IPS-15b (cell line): ENCODE results near the gene VILL.
"Not testable (repeated sequence)": the region's sequence is repeated elsewhere in the genome, so short reads cannot be mapped to it uniquely, and the experiment has no call there.

Experiments used
- H3K27me3 ChIP-seq: one replicate; pipeline ENCODE4 v1.6.1; 2013; ENCODE audit warnings: low read length; ENCODE audit not compliant: control insufficient read depth, insufficient read depth
- H3K36me3 ChIP-seq: one replicate; pipeline ENCODE4 v1.6.1; 2013; ENCODE audit warnings: low read length; ENCODE audit not compliant: control insufficient read depth, insufficient read depth
- H3K4me1 ChIP-seq: one replicate; pipeline ENCODE4 v1.6.1; 2013; ENCODE audit warnings: mild to moderate bottlenecking, low read length; ENCODE audit not compliant: control insufficient read depth, insufficient read depth
- H3K4me3 ChIP-seq: one replicate; pipeline ENCODE4 v1.5.1; 2013; ENCODE audit warnings: low read depth, low read length
- H3K9ac ChIP-seq: one replicate; pipeline ENCODE4 v1.6.1; 2013; ENCODE audit warnings: low read depth, mild to moderate bottlenecking, low read length
- H3K9me3 ChIP-seq: one replicate; pipeline ENCODE4 v1.6.1; 2013; ENCODE audit warnings: mild to moderate bottlenecking, low read length; ENCODE audit not compliant: control insufficient read depth, insufficient read depth

VILL gene

GRCh38 chr3:38039101-38039898 is 48.7 kb downstream of the VILL start, which contains the start of gene DLEC1:
Gene DLEC1, plus strand, starts transcription at chr3:38039208. Its CDS starts 18 bp downstream, at chr3:38039226.
- Histone ChIP-seq H3K36me3 (no peaks in the 10 kb centered on the region), H3K27me3 (peaks cover 26% of the 10 kb centered on the region), H3K4me3 (peak within 1 kb of the TSS; percentile 75), H3K9ac (no peak within 1 kb of the TSS), H3K9me3 (no peaks in the 10 kb centered on the region), H3K4me1 (peaks cover 7% of the 10 kb centered on the region)

- H3K4me3 ChIP-seq: peak overlapping the region; percentile 75
These were observed 49.3 kb downstream of the VILL start for GRCh38 chr3:38039899-38040261.

GRCh38 chr3:38040401-38040800 is 49.8 kb downstream of the VILL start:
- Histone ChIP-seq H3K4me3 (no peak overlapping the region), H3K36me3 (no peaks in the 10 kb centered on the region), H3K9me3 (no peaks in the 10 kb centered on the region), H3K4me1 (peaks cover 7% of the 10 kb centered on the region), H3K27me3 (peaks cover 26% of the 10 kb centered on the region), H3K9ac (no peak overlapping the region)

More at GRCh38 chr3:38039899-38040261, 49.3 kb downstream of the VILL start:
- no peaks in the 10 kb centered on the region for H3K9me3 ChIP-seq
- peaks cover 7% of the 10 kb centered on the region for H3K4me1 ChIP-seq
- H3K36me3 ChIP-seq: no peaks in the 10 kb centered on the region
- no peak overlapping the region for H3K9ac ChIP-seq
- peaks cover 26% of the 10 kb centered on the region for H3K27me3 ChIP-seq

- H3K36me3 ChIP-seq: no peaks in the 10 kb centered on the region
- no peak overlapping the region for H3K9ac ChIP-seq
- H3K9me3 ChIP-seq: no peaks in the 10 kb centered on the region
- H3K4me3 ChIP-seq: no peak overlapping the region
- peaks cover 4% of the 10 kb centered on the region for H3K4me1 ChIP-seq
- H3K27me3 ChIP-seq: peaks cover 22% of the 10 kb centered on the region
These were observed 52.9 kb downstream of the VILL start for GRCh38 chr3:38043486-38043885.

DNA sequence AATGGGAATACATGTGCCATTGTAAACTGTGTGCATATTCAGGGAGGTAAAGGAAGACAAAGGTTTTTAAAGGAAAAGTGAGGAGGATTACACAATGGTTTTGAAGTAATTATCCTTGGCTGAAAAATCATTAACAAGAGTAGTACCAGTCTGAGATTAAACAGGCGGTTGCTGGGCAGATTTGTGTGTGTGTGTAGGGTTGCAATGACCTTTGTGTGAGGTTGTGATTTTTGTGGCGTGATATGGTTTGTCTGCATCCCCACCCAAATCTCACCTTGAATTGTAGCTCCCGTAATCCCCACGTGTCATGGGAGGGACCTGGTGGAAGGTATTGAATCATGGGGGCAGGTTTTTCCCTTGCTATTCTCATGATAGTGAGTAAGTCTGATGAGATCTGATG is 55.4 kb downstream of the VILL start:
- no peak overlapping the region for H3K4me3 ChIP-seq
- H3K9ac ChIP-seq: no peak overlapping the region
- no peaks in the 10 kb centered on the region for H3K4me1 ChIP-seq
- no peaks in the 10 kb centered on the region for H3K36me3 ChIP-seq
- no peaks in the 10 kb centered on the region for H3K27me3 ChIP-seq
- no peaks in the 10 kb centered on the region for H3K9me3 ChIP-seq

GRCh38 chr3:38046821-38047220 is 56.2 kb downstream of the VILL start:
- Histone ChIP-seq H3K4me1 (no peaks in the 10 kb centered on the region), H3K4me3 (no peak overlapping the region), H3K9me3 (no peaks in the 10 kb centered on the region), H3K27me3 (no peaks in the 10 kb centered on the region), H3K36me3 (no peaks in the 10 kb centered on the region), H3K9ac (no peak overlapping the region)

- Histone ChIP-seq H3K4me3 (no peak overlapping the region), H3K4me1 (no peaks in the 10 kb centered on the region), H3K9me3 (peaks cover 4% of the 10 kb centered on the region), H3K27me3 (no peaks in the 10 kb centered on the region), H3K9ac (no peak overlapping the region), H3K36me3 (no peaks in the 10 kb centered on the region)
These were observed 57.3 kb downstream of the VILL start for GRCh38 chr3:38047896-38048295.

DNA sequence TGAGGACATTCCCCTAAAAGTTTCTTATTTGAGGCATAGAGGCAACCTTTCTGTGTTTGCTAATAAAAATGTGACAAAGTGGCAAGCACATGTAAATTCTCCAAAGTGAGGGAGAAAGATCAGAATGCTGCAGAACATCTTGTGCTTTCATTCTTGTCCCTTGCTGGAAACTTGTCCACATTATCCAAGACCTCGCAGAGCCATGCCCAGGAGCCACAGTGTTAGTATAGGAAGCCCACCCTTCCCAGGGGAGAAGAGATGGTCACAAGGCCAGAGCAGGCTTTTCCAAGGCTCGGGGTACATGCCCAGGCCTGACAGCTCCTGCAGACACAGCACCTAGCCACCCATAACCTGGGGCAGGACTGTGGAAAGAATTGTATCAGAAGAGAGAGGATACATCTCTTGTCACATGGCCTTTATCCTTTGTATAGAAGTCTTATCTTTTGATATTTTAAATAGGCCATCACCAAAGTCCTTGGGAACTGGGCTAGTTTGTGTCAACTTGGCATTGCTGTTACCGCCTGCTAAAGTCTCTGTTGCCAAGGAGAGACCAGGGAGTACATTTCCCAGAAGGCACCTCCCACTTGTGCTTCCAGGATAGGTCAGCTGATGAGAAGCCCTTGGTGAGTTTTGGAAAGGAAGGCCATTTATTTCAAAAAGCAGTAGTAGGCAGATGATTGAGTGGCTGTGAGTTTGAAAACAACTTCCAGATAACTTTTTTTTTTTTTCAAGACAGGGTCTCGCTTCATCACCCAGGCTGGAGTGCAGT is 59.0 kb downstream of the VILL start:
- Histone ChIP-seq H3K9ac (peak overlapping the region; percentile 37), H3K4me1 (no peaks in the 10 kb centered on the region), H3K36me3 (no peaks in the 10 kb centered on the region), H3K27me3 (no peaks in the 10 kb centered on the region), H3K4me3 (no peak overlapping the region), H3K9me3 (peaks cover 4% of the 10 kb centered on the region)

GRCh38 chr3:38051131-38051530 is 60.5 kb downstream of the VILL start:
- H3K9ac ChIP-seq: no peak overlapping the region
- H3K4me3 ChIP-seq: no peak overlapping the region
- H3K4me1 ChIP-seq: no peaks in the 10 kb centered on the region
- H3K36me3 ChIP-seq: no peaks in the 10 kb centered on the region
- H3K27me3 ChIP-seq: no peaks in the 10 kb centered on the region
- H3K9me3 ChIP-seq: peaks cover 4% of the 10 kb centered on the region

DNA sequence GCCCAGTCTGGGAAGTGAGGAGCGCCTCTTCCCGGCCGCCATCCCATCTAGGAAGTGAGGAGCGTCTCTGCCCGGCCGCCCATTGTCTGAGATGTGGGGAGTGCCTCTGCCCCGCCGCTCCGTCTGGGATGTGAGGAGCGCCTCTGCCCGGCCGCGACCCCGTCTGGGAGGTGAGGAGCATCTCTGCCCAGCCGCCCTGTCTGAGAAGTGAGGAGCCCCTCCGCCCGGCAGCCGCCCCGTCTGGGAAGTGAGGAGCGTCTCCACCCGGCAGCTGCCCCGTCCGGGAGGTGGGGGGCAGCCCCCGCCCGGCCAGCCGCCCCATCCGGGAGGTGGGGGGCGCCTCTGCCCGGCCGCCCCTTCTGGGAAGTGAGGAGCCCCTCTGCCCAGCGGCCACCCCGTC is 62.7 kb downstream of the VILL start:
- not testable (repeated sequence) for H3K9me3 ChIP-seq, H3K9ac ChIP-seq, H3K4me1 ChIP-seq, H3K27me3 ChIP-seq, H3K36me3 ChIP-seq, H3K4me3 ChIP-seq

- H3K9me3 ChIP-seq, H3K36me3 ChIP-seq, H3K4me1 ChIP-seq, H3K27me3 ChIP-seq, H3K9ac ChIP-seq, H3K4me3 ChIP-seq: not testable (repeated sequence)
These were observed 63.4 kb downstream of the VILL start for GRCh38 chr3:38053813-38054498.
